HG02759 (cell line): ENCODE data around the gene GUF1.
"Not testable (repeated sequence)": the region's sequence is repeated elsewhere in the genome, so short reads cannot be mapped to it uniquely, and the experiment has no call there.

ENCODE experiments used
- ATAC-seq: cut with Tn5 transposase; IDR thresholded peaks from one replicate; pipeline ENCODE4 v1.9.1; 2021; ENCODE audit warnings: mild to moderate bottlenecking, moderate library complexity; ENCODE audit not compliant: unreplicated experiment

The GUF1 gene

GRCh38 chr4:44701037-44701436 is 22.8 kb downstream of the GUF1 start:
- no peak for ATAC-seq

GRCh38 chr4:44704673-44705072 is 26.5 kb downstream of the GUF1 start:
- ATAC-seq: no peak

GRCh38 chr4:44713125-44713524 is 34.9 kb downstream of the GUF1 start:
- ATAC-seq: no peak

GRCh38 chr4:44716597-44716996 is 38.4 kb downstream of the GUF1 start:
- ATAC-seq: no peak

- no peak for ATAC-seq
Measured at GRCh38 chr4:44720371-44720770, 42.2 kb downstream of the GUF1 start.

GRCh38 chr4:44722001-44722400 is 43.8 kb downstream of the GUF1 start:
- ATAC-seq: no peak

GRCh38 chr4:44725166-44725565 is 46.9 kb downstream of the GUF1 start:
- ATAC-seq: no peak

GRCh38 chr4:44725726-44726037 is 47.5 kb downstream of the GUF1 start:
- no peak for ATAC-seq

GRCh38 chr4:44726038-44726871 is 48.0 kb downstream of the GUF1 start, which contains the start of gene GNPDA2:
TSS of gene GNPDA2 (minus strand) at chr4:44726556. CDS start at chr4:44722207, 4,349 bp downstream.
- peak; percentile 96 for ATAC-seq

- no peak for ATAC-seq
Measured at GRCh38 chr4:44727471-44727870, 49.3 kb downstream of the GUF1 start.

GRCh38 chr4:44728694-44729093 is 50.5 kb downstream of the GUF1 start:
- ATAC-seq: not testable (repeated sequence)

- ATAC-seq: no peak
Measured at GRCh38 chr4:44736900-44737299, 58.7 kb downstream of the GUF1 start.

GRCh38 chr4:44738615-44739014 is 60.4 kb downstream of the GUF1 start:
- ATAC-seq: no peak

- no peak for ATAC-seq
Measured at GRCh38 chr4:44740201-44740600, 62.0 kb downstream of the GUF1 start.
